ENCODE measurements around the gene HIPK1.

Gene HIPK1

GRCh38 chr1:113913887-113914664 is 15.0 kb upstream of the HIPK1 start:
- DNase-seq = no peak

DNA sequence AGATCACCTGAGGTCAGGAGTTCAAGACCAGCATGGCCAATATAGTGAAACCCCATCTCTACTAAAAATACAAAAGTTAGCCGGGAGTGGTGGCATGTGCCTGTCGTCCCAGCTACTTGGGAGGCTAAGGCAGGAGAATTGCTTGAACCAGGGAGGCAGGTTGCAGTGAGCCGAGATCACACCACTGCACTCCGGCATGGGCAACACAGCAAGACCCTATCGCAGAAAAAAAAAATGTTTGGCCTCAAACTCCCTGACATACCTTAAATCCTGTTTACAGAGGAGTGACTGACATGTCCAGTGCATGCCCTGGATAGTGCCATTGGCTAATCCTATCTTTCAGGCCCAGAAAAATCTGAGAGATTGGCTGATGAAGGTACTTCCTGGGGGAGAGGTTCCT is 12.2 kb upstream of the HIPK1 start:
- DNase-seq = no peak

- DNase-seq = no peak
Observed at GRCh38 chr1:113917400-113918082, 11.6 kb upstream of the HIPK1 start.

- no peak for DNase-seq
Observed at GRCh38 chr1:113918243-113918642, 10.9 kb upstream of the HIPK1 start.

DNA sequence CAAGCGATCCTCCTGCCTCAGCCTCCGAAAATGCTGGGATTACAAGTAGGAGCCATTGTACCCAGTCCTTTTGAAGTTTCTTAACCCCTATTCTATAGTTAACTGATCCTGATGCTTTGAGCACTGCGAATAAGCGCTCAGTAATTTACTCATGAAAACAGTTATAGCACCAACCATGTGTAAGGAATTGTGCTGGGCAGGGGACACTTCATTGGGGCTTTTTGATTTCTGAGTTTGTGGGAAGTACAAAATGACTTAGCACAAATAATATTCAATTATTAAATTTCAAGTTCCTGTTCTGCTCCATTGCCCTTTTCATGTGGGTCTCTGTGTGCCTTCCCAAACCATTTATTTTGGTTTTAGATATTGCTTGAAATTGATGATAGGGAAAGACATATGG is 6.2 kb upstream of the HIPK1 start:
- DNase-seq = no peak

- DNase-seq = no peak
Observed at GRCh38 chr1:113924473-113924872, 4.7 kb upstream of the HIPK1 start.

DNA sequence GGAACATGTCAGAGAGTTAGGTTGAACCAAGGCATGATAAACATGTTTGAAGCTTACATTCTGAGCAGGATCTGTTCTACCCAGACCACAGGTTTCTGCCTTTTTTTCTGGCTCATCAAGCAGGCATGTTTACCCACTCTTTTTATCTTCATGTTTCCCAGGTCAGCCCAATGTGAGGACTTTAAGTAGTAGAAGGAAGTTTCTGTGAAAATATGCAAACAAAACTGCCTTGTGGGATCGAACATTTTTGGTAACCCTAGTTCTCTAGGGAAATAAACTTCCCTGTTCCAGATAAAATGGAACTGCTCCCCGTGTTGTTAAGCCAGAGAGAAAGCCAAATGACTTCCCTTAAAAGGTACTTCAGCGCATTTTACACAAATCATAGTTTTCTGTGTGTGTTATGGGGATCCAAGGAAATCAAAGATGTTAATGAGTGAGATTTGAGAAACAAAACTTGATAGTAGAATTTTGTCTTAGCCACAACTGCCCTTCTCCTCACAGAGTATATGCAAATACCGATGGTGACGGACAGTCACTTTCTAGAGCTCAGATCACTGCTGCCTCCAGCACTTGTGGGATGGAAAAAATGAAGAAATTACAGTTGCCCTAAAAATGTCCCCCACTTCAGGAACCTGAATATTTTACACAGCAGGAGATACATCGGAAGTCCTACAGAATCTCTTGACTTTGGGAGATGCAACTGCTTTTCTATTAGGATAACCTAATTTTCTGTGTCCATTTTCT is 765 bp upstream of the HIPK1 start:
- peak; percentile 49 to 52 for DNase-seq

DNA sequence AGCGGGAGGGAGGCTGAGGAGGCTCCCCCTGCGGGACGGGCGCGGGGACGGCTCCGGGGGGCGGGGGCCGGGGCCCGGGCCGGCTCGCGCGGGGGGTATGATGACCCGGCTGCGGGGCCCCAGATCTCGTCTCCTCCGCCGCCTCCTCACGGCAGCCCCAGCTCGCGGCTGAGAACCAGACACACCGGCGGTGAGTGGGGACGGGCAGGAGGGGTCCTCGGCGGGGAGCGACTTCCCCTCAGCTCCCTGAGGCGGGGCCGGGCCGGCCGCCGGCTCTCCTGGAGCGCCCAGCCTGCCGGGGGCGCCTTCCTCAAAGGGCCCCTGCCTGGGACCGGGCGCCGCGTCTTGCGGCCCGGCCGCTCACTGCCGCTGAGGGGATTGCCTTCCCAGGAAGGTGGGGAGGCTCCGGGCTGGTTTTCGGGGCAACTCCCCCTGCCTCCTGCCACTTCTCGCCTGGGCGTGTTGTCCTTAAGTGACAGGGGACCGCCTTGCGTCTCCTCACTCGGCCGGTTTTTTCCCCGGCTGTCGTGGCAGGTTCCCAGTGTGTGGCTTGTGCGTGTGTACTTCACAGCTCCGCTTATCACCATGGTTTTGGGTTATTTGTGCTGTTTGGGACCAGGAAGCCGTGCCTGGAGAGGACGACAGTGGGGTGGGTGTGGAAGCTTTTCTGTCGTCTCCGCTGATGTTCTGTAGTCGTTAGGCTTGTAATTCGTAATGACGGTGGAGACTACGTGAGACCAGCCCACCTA is 800 bp downstream of the HIPK1 start:
- peak; percentile 42 to 57 for DNase-seq

DNA sequence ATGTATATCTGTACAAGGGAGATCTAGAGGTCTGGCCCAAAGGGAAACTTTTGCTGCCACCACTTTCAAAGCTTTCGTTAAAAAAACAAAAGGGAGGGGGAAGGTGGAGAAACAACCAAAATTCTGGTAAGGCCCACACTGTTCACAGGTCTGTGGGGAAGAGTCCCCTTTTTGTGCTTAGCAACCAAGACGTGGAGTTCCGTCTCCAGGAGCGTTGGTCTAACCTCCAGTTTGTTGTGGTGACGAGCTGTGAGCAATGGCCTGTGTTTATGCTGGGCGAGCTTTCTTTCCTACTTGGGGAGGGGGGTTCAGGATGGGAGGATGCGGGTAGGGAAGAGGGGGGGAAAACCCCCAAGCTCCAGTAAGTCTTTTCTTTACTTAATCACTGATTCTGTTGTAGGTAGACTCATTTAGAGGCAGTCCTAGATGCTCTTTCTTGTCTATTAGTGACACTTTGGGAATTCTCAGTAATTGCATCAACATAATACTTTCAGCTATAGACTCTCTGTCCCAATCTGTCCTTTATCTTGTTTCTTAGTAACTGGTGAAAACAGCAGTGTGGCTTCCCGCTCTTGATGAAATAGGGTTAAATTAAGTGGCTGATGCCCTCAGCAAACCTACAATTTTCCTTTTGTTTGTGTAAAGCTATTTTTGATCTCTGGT is 1.5 kb downstream of the HIPK1 start:
- peak; percentile 74 to 86 for DNase-seq

GRCh38 chr1:113931451-113931851 is 2.3 kb downstream of the HIPK1 start:
- DNase-seq = no peak

- DNase-seq = no peak
Observed at GRCh38 chr1:113934006-113934405, 4.9 kb downstream of the HIPK1 start.

- no peak for DNase-seq
Observed at GRCh38 chr1:113934511-113935055, 5.5 kb downstream of the HIPK1 start.

GRCh38 chr1:113935176-113935575 is 6.1 kb downstream of the HIPK1 start:
- DNase-seq = no peak

GRCh38 chr1:113935970-113936369 is 6.8 kb downstream of the HIPK1 start:
- DNase-seq = no peak

DNA sequence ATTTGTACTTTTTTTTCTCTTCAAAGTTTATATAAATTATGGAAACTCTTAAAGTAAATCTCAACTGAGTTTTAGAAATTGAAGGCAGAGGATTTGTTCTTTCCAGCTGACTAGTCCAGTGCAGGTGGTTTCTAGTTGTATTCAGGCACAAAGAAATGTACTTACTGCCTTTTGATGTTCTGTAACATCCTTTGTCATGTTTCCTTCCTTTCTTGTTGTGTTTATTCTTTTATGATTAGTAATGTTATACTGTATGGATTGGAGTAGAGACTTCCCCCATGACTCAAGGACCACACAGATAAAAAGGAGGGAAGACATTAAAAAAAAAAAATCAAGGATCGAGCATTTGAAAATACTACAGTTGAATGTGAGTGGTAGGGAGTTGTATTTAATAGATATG is 8.0 kb downstream of the HIPK1 start:
- no peak for DNase-seq

DNA sequence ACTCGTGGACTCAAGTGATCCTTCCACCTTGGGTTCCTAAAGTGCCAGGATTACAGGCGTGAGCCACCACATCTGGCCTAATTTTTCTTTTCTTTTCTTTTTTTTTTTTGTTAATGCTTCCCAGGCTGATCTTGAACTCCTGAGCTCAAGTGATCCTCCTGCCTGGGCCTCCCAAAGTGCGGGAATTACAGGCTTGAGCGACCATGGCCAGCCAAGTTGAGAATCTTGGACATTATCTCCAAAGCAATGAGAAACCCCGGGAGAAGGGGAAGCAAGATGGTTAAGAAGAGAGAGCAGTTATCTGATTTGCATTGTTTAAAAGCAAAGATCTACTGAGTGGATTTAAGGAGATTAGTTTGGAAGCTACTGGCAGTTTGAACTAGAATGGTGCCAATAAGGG is 9.1 kb downstream of the HIPK1 start:
- DNase-seq = no peak

- DNase-seq = no peak
Observed at GRCh38 chr1:113940365-113941244, 11.5 kb downstream of the HIPK1 start.

GRCh38 chr1:113941245-113941559 is 12.1 kb downstream of the HIPK1 start:
- DNase-seq = no peak

DNA sequence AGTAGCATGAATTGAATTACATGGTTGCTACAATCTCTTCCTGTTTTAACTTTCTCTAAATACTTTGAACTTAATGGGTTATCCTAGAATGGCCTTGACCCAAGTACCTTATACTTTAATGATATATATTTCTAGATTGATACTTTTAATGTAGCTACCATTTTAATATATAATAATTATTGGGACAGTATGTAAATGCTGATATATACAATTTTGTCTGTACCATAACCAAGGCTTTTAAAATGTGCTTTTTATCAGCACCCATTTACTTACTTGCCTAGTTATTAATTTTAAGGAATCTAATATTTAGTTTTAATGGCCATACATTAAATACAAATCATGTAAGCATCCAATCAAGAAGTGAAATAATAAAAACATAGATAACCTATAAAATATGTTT is 13.4 kb downstream of the HIPK1 start:
- DNase-seq = no peak

- peak; percentile 92 to 95 for DNase-seq
Observed at GRCh38 chr1:113943028-113943811, 14.1 kb downstream of the HIPK1 start.

DNA sequence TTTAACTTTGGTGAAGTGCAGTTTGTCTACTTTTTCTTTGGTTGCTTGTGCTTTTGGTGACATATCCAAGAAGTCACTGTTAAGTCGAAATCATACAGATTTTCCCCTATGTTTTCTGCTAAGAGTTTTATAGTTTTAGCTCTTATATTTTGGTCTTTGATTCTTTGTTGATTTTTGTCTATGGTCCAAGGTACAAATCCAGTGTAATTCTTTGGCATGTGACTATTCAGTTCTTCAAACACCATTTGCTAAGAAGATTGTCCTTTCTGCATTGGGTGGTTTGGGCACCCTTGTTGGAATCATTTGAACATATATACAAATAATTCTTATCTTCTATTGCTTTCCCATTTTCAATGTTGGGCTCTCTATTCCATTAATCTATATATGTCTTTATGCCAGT is 16.2 kb downstream of the HIPK1 start:
- DNase-seq = no peak

All from inflammatory macrophage treated with lipopolysaccharide for 1 hour (primary cell).